Stimulated activated CD8-positive, alpha-beta memory T cell treated with anti-CD3 and anti-CD28 coated beads, Interleukin-7, amount 100 ng/mL, for 48 hours (primary cell): ENCODE data around the gene ACTL7A.
"Not testable (repeated sequence)": the region's sequence is repeated elsewhere in the genome, so short reads cannot be mapped to it uniquely, and the experiment has no call there.

Experiments
- DNase-seq, 2 donors: peaks; one replicate each; pipeline ENCODE4 v3.0.0-alpha.2; 2020; ENCODE audit warnings: low read depth in 1 of 2; ENCODE audit errors: extremely low read depth in 1 of 2

Gene ACTL7A

GRCh38 chr9:108874058-108874788 is 12.2 kb downstream of the ACTL7A start:
- no peak for DNase-seq

DNA sequence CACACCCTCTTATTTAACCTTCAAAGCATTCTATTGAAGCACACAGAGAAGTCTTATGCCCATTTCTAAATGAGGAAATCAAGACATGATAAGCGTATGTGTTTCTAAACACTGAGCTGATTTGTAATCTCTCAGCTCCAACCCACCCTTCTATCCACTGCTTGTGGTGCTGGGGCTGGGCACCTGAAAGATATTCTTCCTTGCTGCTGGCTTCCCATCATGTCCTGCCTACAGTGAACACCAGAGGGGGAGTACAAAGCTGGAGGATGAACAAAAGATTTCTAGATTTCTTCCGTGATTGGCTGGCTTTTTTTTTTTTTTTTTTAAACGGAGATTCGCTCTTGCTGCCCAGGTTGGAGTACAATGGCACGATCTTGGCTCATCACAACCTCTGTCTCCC is 14.4 kb downstream of the ACTL7A start:
- no peak for DNase-seq

DNA sequence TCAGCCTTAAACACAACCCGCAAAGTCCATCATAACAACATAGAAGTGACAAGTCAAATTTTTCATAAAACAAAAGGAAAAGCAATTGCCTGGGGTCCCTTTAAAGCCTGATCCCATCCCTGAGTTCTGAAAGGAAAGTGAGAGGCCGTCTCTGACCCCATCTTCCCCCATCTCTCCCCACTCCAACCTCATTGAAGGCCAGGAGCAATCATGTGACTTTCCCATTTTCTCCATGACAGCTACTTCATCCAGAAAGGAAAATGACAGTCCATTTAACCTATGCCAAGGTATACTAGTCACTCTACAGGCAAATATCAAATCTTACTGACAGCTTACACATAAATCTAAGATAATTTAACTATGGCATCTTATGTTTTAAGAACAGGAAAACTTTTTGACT is 15.5 kb downstream of the ACTL7A start:
- no peak for DNase-seq

- DNase-seq, result no peak
Observed at GRCh38 chr9:108880738-108881316, 18.8 kb downstream of the ACTL7A start.

DNA sequence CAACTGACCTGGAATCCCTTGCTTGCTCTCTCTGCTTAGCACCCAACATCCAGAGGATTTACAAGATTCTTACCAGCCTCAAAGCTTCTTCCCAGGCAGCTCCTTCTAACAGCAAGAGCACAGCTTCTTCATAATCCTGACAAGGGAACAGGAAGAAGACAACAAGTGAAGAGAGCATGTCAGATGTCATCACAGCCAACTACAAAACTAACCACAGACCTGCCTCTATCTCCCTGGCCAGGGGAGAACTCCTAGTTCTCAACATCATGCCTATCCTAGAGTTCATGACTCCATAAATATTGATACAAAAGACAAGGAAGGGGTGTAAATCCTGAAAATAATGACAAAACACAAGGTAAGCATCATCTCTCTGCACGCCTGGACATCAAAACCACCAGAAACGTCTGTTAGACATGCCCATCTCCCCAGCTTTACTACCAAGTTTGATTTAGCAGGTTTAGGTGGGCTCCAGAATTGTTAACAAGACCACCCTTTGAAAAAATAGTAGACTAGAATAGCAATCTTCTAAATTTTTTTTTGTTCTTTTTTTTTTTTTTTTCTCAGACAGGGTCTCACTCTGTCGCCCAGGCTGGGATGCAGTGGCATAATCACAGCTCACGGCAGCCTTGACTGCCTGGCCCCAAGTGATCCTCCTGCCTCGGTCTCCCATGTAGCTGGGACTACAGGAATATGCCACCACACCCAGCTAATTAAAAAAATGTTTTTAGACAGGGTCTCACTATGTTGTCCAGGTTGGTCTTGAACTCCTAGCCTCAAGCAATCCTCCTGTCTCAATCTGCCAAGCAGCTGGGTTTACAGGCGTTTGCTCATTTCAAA is 20.2 kb downstream of the ACTL7A start:
- DNase-seq, result no peak

- DNase-seq, result no peak
Observed at GRCh38 chr9:108883085-108883484, 21.0 kb downstream of the ACTL7A start.

DNA sequence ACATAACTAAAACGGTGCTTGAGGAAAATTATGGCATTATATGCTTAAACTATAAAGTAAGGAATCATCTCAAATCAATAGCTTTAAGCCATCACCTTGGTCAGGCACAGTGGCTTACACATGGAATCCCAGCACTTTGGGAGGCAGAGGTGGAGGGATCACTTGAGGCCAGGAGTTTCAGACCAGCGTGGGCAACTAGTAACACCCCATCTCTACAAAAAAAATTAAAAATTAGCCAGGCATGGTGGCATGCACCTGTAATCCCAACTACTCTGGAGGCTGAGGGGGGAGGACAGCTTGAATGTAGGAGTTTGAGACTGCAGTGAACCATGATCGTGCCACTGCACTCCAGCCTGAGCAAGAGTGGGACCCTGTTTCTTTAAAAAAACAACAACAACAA is 22.6 kb downstream of the ACTL7A start:
- no peak for DNase-seq

DNA sequence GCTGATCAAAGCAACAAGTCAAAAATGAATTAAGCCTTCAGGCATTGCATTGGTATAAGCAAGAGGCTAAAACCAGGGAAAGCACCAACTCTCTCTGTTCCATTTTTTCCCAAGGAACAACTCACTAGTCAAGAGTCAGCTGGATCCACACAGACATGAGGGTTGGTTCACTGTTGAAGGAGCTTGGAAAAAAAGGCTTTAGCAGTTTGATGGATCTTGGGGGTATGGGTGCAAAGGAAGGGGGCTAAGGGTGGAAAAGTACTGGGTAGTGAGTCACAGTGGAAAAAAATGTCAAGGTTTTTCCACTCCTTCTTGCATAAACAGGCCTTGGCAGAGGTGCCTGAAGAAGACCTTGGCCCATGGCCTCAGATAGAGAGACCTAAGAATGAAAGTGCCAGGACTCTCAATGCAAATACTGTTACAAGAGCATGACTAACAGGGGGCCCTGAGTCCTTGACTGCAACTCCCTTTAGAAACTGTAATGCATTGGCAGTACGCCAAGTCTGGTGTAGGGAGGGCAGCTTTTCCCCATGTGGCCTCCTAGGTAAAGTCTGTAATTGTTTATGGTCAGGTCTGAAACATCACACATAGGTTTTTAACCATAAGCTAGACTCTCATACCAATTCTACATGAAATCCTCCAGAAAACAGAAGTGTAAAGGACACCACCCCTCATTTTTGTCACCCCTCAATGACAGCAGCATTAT is 23.7 kb downstream of the ACTL7A start:
- DNase-seq, result peak; percentile 20 to 65

DNA sequence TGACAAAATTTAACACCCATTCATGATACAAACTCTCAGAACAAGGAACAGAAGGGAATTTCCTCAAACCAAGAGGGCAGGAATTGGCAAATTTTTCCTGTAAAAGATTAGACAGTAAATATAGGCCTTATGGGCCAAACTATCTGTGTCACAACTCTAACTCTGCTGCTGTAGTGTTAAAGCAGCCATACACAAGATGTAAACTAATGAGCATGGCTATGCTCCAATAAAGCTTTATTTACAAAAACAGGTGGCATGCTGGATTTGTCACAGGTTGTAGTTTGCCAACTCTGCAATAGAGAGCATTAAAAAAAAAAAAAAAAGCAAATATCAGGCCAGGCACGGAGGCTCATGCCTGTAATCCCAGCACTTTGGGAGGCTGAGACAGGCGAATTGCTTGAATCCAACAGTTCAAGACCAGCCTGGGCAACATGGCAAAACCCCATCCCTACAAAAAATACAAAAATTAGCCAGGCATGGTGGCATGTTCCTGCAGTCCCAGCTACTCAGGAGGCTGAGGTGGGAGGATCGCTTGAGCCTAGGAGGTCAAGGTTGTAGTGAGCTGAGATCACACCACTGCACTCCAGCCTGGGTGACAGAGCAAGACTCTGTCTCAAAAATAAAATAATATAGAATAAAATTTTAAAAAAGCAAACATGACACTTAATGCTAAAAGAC is 24.7 kb downstream of the ACTL7A start:
- DNase-seq, result not testable (repeated sequence)

- DNase-seq, result no peak
Observed at GRCh38 chr9:108889649-108890067, 27.6 kb downstream of the ACTL7A start.

GRCh38 chr9:108894225-108894997 is 32.3 kb downstream of the ACTL7A start:
- DNase-seq, result no peak

- DNase-seq, result no peak
Observed at GRCh38 chr9:108897324-108898096, 35.4 kb downstream of the ACTL7A start.

GRCh38 chr9:108899023-108899695 is 37.1 kb downstream of the ACTL7A start:
- DNase-seq, result not testable (repeated sequence)

- DNase-seq, result no peak
Observed at GRCh38 chr9:108900176-108900575, 38.1 kb downstream of the ACTL7A start.

GRCh38 chr9:108903420-108904103 is 41.5 kb downstream of the ACTL7A start:
- DNase-seq, result no peak

DNA sequence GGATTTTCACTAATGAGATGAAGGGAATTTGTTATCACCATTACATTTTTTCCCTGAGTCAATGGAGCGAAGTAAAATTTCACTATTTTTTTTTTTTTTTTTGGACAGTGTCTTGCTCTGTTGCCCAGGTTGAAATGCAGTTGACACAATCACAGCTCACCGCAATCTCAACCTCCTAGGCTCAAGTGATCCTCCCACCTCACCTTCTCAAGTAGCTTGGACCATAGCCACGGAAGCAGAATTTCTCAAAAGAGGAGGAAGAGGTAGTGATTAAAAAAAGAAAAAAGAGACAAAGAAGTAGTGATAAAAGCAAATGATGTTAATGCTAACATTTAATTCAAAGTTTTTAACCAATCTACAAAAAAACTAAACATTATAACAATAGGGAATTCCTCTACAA is 42.1 kb downstream of the ACTL7A start:
- DNase-seq, result no peak

DNA sequence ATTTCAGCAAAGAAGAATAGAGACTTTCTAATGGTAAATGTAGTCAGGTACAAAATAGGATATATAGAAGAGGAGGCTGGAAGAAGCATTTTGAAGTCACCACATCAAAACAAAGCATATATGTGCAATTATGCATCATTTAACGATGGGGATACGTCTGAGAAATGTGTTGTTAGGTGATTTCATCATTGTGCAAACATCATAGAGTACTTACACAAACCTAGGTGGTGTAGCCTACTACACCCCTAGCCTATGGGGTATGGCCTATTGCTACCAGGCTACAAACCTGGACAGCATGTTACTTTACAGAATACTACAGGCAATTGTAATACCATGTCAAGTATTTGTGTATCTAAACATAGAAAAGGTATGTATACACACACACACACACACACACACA is 43.4 kb downstream of the ACTL7A start:
- no peak for DNase-seq

DNA sequence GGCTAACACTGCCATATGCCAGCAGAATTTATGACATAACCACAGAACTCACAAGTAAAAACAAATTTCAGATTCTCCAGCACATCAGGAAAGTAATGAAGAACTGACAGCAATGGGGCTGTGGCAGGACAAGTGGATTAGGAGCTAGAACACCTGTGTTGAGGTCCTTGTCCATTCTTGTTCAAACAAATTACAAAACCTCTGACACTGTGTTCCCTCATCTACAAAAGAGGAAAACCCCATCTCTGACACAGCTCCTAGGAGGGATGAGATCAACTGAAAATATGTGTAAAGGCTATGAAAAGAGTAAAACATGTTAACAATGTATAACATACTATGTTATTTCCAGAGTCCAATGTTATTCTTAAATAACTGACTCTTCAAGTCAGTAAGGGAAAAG is 48.3 kb downstream of the ACTL7A start:
- no peak for DNase-seq
